Esophagus muscularis mucosa (tissue), 4 donors: ENCODE data around the gene PDE3A. TPM values are rescaled to one million over a fixed set of nuclear protein-coding genes. Genes with fewer than 3 reads are reported as not detected.

ENCODE experiments used
- DNase-seq: peaks from one replicate; pipeline ENCODE4 v3.0.0-alpha.2; 2017; ENCODE audit errors: extremely low spot score
- H3K27ac ChIP-seq, 4 donors: fragments of 200-600 bp; sonication (generic); replicated peaks in 1 of 4; 1 replicate in 3 of 4; 2 replicates in 1 of 4; pipeline ENCODE4 v1.5.1; 2016 to 2019; ENCODE audit warnings: mild to moderate bottlenecking in 1 of 4
- H3K27me3 ChIP-seq, 4 donors: fragments of 200-600 bp; sonication (generic); one replicate each; pipeline versions ENCODE4 v1.5.1 to v1.6.0; 2016 to 2019
- H3K36me3 ChIP-seq, 4 donors: fragments of 200-600 bp; sonication (generic); one replicate each; pipeline ENCODE4 v1.5.1; 2016 to 2019
- H3K4me1 ChIP-seq, 4 donors: fragments of 200-600 bp; sonication (generic); one replicate each; pipeline ENCODE4 v1.5.1; 2016 to 2019
- H3K4me3 ChIP-seq, 4 donors: fragments of 200-600 bp; sonication (generic); 1 replicate in 2 of 4; 2 replicates in 2 of 4; pipeline ENCODE4 v1.5.1; 2016 to 2019; ENCODE audit warnings: mild to moderate bottlenecking in 4 of 4, moderate library complexity in 1 of 4
- H3K9me3 ChIP-seq, 4 donors: fragments of 200-600 bp; sonication (generic); 1 replicate in 3 of 4; 2 replicates in 1 of 4; pipeline ENCODE4 v1.5.1; 2016 to 2019
- EP300 ChIP-seq: sonication (generic); formaldehyde crosslinking; IDR thresholded peaks from one replicate; pipeline ENCODE4 v1.6.1; 2017; ENCODE audit warnings: antibody characterized with exemption
- POLR2A ChIP-seq: fragments of 450-650 bp; IDR thresholded peaks from one replicate; pipeline ENCODE4 v1.6.1; 2017; ENCODE audit warnings: antibody characterized with exemption, moderate library complexity, mild to moderate bottlenecking, low read depth
- POLR2AphosphoS5 ChIP-seq, 2 donors: sonication (generic); formaldehyde crosslinking; IDR thresholded peaks; one replicate each; pipeline ENCODE4 v1.6.1; 2017; ENCODE audit warnings: antibody characterized with exemption in 2 of 2
- WGBS: methylation state at CpG from one replicate; pipeline ENCODE4 v1.1.5; 2018; 5-methylcytosine and 5-hydroxymethylcytosine counted together
- intact Hi-C: fragments of 100-400 bp; cut with DNase I; formaldehyde crosslinking; loops from one replicate; pipeline ENCODE4 v1.15.1; 2023
- total RNA-seq, 4 donors: library from RNA; depleted of rRNA; stranded (reverse); fragments of >200 nt; gene quantifications; one replicate each; pipeline versions ENCODE4 v1.1.0 to v1.2.1, GENCODE V29; 2016
- TF ChIP-seq, protein P1 (sequence below), 3 experiments: fragments of 200-600 bp in 2 of 3; fragments of 450-650 bp in 1 of 3; sonication (generic) in 2 of 3; IDR thresholded peaks; one replicate each; pipeline ENCODE4 v1.5.1; 2017 to 2019; ENCODE audit warnings: antibody characterized with exemption in 3 of 3, mild to moderate bottlenecking in 2 of 3, moderate library complexity in 1 of 3

PDE3A gene
- total RNA-seq, 4 donors from 2014 or later = 93.8 to 155 (median 106) TPM

DNA sequence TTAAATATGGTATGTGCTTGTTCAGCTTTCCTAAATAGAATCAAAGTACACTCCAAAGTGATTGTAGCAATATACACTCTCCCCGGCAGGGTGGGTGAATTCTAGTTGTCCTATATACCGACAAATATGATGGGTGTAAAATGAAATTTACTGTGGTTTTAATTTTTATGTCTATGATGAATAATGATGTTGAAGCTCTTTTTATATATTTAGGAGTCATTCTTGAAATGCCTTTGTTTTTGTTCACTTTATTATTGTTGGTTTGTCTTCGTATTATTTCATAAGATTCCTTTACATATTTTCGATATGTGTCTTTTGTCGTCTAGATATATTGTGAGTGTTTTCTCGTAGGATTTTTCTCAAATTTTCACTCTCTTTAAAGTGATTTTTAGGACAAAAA is 105.7 kb downstream of the PDE3A start:
- Histone ChIP-seq H3K27me3 (no peaks in the 10 kb centered on the region), H3K36me3 (no peaks in the 10 kb centered on the region), H3K4me3 (no peak overlapping the region), H3K9me3 (no peaks in the 10 kb centered on the region), H3K4me1 (peaks cover 26 to 61% (median 43%) of the 10 kb centered on the region in 4 donors), H3K27ac (no peak overlapping the region)
- intact Hi-C loops = no loop called here
- DNase-seq = no peak
- TF ChIP-seq, protein P1, sequence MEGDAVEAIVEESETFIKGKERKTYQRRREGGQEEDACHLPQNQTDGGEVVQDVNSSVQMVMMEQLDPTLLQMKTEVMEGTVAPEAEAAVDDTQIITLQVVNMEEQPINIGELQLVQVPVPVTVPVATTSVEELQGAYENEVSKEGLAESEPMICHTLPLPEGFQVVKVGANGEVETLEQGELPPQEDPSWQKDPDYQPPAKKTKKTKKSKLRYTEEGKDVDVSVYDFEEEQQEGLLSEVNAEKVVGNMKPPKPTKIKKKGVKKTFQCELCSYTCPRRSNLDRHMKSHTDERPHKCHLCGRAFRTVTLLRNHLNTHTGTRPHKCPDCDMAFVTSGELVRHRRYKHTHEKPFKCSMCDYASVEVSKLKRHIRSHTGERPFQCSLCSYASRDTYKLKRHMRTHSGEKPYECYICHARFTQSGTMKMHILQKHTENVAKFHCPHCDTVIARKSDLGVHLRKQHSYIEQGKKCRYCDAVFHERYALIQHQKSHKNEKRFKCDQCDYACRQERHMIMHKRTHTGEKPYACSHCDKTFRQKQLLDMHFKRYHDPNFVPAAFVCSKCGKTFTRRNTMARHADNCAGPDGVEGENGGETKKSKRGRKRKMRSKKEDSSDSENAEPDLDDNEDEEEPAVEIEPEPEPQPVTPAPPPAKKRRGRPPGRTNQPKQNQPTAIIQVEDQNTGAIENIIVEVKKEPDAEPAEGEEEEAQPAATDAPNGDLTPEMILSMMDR (IDR thresholded peaks at IDR 0.05) = no peak
- no peak for TF ChIP-seq POLR2A
- no peak for TF ChIP-seq EP300
- no peak for TF ChIP-seq POLR2AphosphoS5 (IDR thresholded peaks at IDR 0.05)
- 93% methylated on average over 6 of the region's 6 CpGs for WGBS

DNA sequence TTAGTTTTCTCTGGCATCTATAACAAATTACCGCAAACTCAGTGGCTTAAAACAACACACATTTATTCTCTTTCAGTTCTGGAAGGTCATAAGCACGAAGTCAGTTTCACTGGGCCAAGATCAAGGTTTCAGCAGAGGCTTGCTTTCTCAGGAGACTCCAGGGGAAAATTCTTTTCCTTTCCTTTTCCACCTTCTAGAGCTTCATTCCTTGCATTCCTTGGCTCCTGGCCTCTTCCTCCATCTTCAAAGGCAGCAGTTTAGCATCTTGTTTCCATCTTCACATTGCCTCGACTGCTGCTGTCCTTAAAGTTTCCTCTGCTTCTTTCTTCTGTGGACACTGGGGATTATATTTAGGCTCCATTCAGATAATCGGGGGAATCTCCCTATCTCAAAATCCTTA is 106.1 kb downstream of the PDE3A start:
- intact Hi-C loops = no loop called here
- 78% methylated on average over 4 of the region's 4 CpGs for WGBS
- H3K27ac ChIP-seq = peak overlapping the region in 1 of 4 donors; percentile 15
- H3K4me3 ChIP-seq = no peak overlapping the region
- no peaks in the 10 kb centered on the region for H3K9me3 ChIP-seq
- TF ChIP-seq POLR2A = no peak
- no peaks in the 10 kb centered on the region for H3K36me3 ChIP-seq
- peaks cover 27 to 61% (median 41%) of the 10 kb centered on the region in 4 donors for H3K4me1 ChIP-seq
- no peak for DNase-seq
- H3K27me3 ChIP-seq = no peaks in the 10 kb centered on the region

DNA sequence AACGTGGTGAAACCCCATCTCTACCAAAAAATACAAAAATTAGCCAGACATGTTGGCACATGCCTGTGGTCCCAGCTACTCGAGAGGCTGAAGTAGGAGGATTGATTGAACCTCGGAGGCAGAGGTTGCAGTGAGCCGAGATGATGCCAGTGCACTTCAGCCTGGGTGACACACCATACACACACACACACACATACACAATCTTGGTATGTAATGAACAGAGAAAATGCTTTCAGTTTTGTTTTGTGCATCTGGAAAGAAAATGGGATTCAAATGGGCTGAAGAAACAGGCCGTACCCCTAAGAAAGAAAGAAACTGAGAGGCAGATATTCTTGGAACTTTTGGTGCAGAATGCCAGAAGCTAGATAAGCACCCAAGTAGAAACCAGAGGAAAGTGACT is 107.2 kb downstream of the PDE3A start:
- DNase-seq = no peak
- H3K4me1 ChIP-seq = peaks cover 21 to 54% (median 41%) of the 10 kb centered on the region in 4 donors

DNA sequence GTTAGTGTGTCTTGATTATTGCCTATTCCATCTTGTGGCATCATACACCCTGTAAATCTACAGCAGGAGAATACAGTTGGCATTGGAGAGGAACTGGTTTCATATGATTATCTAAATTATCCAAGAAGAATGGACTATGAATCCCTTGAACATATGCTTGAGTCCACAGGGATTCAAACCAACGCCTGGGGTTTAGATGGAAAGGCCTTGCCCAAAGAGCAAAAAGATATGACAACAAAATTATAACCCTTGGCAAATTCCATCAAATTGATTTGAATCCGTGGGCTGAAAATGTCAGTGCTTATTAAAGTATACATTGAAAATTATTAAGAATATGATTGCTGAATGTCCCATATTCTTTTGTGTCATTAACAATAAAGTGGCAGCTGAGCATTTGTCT is 108.2 kb downstream of the PDE3A start:
- Histone ChIP-seq H3K36me3 (no peaks in the 10 kb centered on the region), H3K4me3 (no peak overlapping the region), H3K4me1 (peaks cover 19 to 52% (median 41%) of the 10 kb centered on the region in 4 donors), H3K27ac (no peak overlapping the region), H3K9me3 (no peaks in the 10 kb centered on the region), H3K27me3 (no peaks in the 10 kb centered on the region)
- WGBS = 88% methylated on average over 2 of the region's 2 CpGs
- TF ChIP-seq POLR2AphosphoS5 (IDR thresholded peaks at IDR 0.05) (no peak), POLR2A (no peak), EP300 (no peak)
- TF ChIP-seq, protein P1 (IDR thresholded peaks at IDR 0.05) = no peak
- no peak for DNase-seq
- intact Hi-C loops = no loop called here

More for the DNA sequence above, 107.2 kb downstream of the PDE3A start:
- TF ChIP-seq EP300 (no peak), POLR2A (no peak), POLR2AphosphoS5 (IDR thresholded peaks at IDR 0.05) (no peak)
- TF ChIP-seq, protein P1 (IDR thresholded peaks at IDR 0.05) = no peak
- Histone ChIP-seq H3K9me3 (no peaks in the 10 kb centered on the region), H3K4me3 (no peak overlapping the region), H3K27me3 (no peaks in the 10 kb centered on the region), H3K27ac (peak overlapping the region in 2 of 4 donors; percentile 6 to 15), H3K36me3 (no peaks in the 10 kb centered on the region)
- intact Hi-C loops = no loop called here
- 81% methylated on average over 5 of the region's 5 CpGs for WGBS

DNA sequence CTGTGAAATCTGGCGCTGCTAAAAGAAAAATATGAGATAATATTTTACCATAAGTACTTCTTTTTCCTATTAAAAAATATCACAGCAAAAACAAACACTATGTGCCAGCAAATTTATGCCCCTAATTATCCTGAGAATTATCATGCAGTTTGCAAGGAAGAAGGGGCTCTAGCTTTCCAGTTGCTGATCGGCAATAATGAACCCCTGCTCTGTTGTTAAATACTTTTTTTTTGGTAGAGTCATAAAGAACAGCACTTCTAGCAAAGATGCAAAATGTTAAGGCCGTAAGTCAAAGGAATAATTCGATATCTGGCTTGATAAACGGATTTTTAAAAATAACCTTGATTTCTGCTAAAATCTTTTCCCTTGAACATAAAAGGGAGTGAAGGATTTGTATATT is 108.9 kb downstream of the PDE3A start:
- intact Hi-C loops = no loop called here

More for the DNA sequence above, 108.9 kb downstream of the PDE3A start:
- WGBS = 86% methylated on average over 5 of the region's 5 CpGs
- Histone ChIP-seq H3K36me3 (no peaks in the 10 kb centered on the region), H3K27ac (no peak overlapping the region), H3K4me1 (peaks cover 19 to 45% (median 37%) of the 10 kb centered on the region in 4 donors), H3K27me3 (no peaks in the 10 kb centered on the region), H3K4me3 (no peak overlapping the region), H3K9me3 (no peaks in the 10 kb centered on the region)
- TF ChIP-seq, protein P1 (IDR thresholded peaks at IDR 0.05) = no peak
- no peak for TF ChIP-seq POLR2AphosphoS5 (IDR thresholded peaks at IDR 0.05)
- DNase-seq = no peak
